ENCODE data around the gene NSRP1.
"Not testable (repeated sequence)": the region's sequence is repeated elsewhere in the genome, so short reads cannot be mapped to it uniquely, and the experiment has no call there.

- TF ChIP-seq POLR2AphosphoS5, POLR2A (IDR thresholded peaks at IDR 0.05; ENCODE audit: low read depth, low read length): not testable (repeated sequence)
Measured at GRCh38 chr17:30200656-30201055, 84.0 kb downstream of the NSRP1 start.
